Measurements from ENCODE around the gene CELSR2.

- TF ChIP-seq, protein P1, sequence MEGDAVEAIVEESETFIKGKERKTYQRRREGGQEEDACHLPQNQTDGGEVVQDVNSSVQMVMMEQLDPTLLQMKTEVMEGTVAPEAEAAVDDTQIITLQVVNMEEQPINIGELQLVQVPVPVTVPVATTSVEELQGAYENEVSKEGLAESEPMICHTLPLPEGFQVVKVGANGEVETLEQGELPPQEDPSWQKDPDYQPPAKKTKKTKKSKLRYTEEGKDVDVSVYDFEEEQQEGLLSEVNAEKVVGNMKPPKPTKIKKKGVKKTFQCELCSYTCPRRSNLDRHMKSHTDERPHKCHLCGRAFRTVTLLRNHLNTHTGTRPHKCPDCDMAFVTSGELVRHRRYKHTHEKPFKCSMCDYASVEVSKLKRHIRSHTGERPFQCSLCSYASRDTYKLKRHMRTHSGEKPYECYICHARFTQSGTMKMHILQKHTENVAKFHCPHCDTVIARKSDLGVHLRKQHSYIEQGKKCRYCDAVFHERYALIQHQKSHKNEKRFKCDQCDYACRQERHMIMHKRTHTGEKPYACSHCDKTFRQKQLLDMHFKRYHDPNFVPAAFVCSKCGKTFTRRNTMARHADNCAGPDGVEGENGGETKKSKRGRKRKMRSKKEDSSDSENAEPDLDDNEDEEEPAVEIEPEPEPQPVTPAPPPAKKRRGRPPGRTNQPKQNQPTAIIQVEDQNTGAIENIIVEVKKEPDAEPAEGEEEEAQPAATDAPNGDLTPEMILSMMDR (IDR thresholded peaks at IDR 0.05; ENCODE audit: low read depth, low read length, poor library complexity, severe bottlenecking) = no peak
- no peak for TF ChIP-seq EZH2phosphoT487 (IDR thresholded peaks at IDR 0.05; ENCODE audit: borderline replicate concordance, low read length)
These were observed 32.7 kb upstream of the CELSR2 start for GRCh38 chr1:109216662-109217061.
